GM18511 (cell line): ENCODE results near the gene AFF2.

Experiments
- ATAC-seq: cut with Tn5 transposase; IDR thresholded peaks from one replicate; pipeline ENCODE4 v1.9.1; 2021; ENCODE audit warnings: mild to moderate bottlenecking, moderate library complexity; ENCODE audit not compliant: unreplicated experiment

The AFF2 gene

DNA sequence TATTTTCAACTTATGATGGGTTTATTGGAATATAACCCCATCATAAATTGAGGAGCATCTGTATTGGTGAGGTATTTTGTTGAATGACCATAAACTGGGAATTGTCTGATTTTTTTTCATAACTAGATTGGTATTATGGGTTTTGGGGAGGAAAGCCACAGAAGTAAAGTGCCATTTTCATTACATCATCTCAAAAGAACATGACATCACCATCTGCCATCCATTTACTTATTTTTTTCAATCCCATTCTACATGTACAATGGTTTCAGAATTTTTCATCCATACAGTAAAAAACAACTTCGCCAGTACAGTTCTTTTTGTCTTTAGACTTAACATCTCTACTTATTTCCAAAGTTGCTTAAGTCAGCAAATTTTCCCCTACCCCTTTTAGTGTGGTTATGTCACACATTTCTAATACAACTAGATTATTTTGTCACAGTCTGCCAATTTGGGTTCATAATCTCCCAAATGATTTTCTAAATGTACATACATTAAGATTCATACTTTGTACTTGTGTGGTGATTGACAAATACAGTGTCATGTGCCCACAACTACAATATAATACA, 545.3 kb downstream of the AFF2 start:
- ATAC-seq: no peak
